HL-60 (cell line): ENCODE results near the gene KIF26A.

Experiments used
- DNase-seq, 2 experiments: peaks; one replicate each; pipeline ENCODE4 v3.0.0-alpha.2; 2010 to 2020; ENCODE audit warnings: low read depth in 1 of 2, low spot score in 1 of 2
- H3K27ac ChIP-seq: fragments of 250-450 bp; sonication (Bioruptor Pico); replicated peaks from 2 replicates; pipeline ENCODE4 v1.5.1; 2020; ENCODE audit warnings: mild to moderate bottlenecking, moderate library complexity
- H3K27me3 ChIP-seq: fragments of 250-450 bp; sonication (Bioruptor Pico); 2 replicates; pipeline ENCODE4 v1.5.1; 2021; ENCODE audit warnings: mild to moderate bottlenecking, moderate library complexity; ENCODE audit not compliant: insufficient read depth, poor library complexity, severe bottlenecking
- H3K4me3 ChIP-seq: replicated peaks from 2 replicates; pipeline ENCODE4 v1.5.1; 2011; ENCODE audit warnings: mild to moderate bottlenecking, control low read depth, low read length; ENCODE audit not compliant: insufficient read depth
- GABPA ChIP-seq: IDR thresholded peaks from 2 replicates; pipeline ENCODE4 v1.6.1; 2012; ENCODE audit warnings: low read depth
- POLR2AphosphoS5 ChIP-seq: IDR thresholded peaks from 2 replicates; pipeline ENCODE4 v1.6.1; 2012; ENCODE audit warnings: low read depth
- SPI1 ChIP-seq: IDR thresholded peaks from 2 replicates; pipeline ENCODE4 v1.6.1; 2012; ENCODE audit warnings: low read depth, mild to moderate bottlenecking, borderline replicate concordance
- TF ChIP-seq, protein P1 (sequence below): IDR thresholded peaks from 2 replicates; pipeline ENCODE4 v1.6.1; 2012; ENCODE audit warnings: low read depth; ENCODE audit not compliant: insufficient replicate concordance
- TF ChIP-seq, protein P2 (sequence below): IDR thresholded peaks from one replicate; pipeline ENCODE4 v1.5.1; 2011; ENCODE audit warnings: low read length, control low read depth, inconsistent platforms; ENCODE audit not compliant: insufficient read depth

Gene KIF26A

DNA sequence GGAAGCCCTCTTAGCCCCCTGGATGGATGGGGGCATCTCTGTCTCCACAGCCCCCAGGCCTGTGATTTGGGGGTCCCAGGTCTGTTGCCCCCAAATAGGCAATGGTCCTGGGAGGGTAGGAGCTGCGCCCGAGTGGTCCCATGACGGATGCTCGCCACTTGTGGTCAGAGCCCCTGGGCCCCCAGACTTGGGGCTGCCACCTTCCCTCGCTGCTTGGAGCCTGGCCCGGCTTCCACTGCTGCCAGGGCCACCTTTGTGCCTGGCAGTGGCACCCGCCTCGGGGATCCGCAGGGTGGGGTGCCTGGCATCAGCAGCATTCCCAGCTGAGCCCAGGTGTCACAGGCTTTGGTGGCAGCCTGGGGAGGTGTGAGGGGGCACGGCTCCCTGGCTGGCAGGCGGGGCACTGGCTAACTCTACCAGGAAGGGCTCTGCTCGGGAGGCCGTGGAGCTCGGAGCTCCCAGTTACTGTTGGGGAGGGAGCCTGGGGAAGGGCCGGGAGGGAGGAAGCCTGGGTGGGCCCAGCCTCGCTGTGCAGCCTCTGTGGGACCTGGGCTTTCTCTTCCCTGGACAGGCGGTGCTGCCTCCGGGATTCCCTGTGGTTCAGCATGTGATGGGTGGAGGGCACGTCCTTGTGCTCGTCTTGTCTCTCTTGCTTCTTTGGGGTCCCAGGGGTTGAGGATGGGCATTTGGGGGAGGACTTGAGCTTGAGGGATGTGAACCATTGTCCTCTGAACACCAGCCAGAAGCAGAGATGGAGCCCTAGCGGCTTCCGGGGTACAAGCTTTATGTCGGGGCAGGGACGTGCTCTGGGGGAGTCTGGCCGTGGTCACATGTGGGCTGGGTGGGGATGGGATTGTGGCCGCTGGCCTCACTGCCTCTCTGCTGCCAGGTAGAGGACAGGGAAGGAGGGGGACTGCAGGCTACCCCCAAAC lies 5.4 kb downstream of the KIF26A start:
- no peak for DNase-seq
- no peak for TF ChIP-seq SPI1
- TF ChIP-seq GABPA = no peak
- TF ChIP-seq, protein P1, sequence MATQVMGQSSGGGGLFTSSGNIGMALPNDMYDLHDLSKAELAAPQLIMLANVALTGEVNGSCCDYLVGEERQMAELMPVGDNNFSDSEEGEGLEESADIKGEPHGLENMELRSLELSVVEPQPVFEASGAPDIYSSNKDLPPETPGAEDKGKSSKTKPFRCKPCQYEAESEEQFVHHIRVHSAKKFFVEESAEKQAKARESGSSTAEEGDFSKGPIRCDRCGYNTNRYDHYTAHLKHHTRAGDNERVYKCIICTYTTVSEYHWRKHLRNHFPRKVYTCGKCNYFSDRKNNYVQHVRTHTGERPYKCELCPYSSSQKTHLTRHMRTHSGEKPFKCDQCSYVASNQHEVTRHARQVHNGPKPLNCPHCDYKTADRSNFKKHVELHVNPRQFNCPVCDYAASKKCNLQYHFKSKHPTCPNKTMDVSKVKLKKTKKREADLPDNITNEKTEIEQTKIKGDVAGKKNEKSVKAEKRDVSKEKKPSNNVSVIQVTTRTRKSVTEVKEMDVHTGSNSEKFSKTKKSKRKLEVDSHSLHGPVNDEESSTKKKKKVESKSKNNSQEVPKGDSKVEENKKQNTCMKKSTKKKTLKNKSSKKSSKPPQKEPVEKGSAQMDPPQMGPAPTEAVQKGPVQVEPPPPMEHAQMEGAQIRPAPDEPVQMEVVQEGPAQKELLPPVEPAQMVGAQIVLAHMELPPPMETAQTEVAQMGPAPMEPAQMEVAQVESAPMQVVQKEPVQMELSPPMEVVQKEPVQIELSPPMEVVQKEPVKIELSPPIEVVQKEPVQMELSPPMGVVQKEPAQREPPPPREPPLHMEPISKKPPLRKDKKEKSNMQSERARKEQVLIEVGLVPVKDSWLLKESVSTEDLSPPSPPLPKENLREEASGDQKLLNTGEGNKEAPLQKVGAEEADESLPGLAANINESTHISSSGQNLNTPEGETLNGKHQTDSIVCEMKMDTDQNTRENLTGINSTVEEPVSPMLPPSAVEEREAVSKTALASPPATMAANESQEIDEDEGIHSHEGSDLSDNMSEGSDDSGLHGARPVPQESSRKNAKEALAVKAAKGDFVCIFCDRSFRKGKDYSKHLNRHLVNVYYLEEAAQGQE = no peak
- TF ChIP-seq, protein P2, sequence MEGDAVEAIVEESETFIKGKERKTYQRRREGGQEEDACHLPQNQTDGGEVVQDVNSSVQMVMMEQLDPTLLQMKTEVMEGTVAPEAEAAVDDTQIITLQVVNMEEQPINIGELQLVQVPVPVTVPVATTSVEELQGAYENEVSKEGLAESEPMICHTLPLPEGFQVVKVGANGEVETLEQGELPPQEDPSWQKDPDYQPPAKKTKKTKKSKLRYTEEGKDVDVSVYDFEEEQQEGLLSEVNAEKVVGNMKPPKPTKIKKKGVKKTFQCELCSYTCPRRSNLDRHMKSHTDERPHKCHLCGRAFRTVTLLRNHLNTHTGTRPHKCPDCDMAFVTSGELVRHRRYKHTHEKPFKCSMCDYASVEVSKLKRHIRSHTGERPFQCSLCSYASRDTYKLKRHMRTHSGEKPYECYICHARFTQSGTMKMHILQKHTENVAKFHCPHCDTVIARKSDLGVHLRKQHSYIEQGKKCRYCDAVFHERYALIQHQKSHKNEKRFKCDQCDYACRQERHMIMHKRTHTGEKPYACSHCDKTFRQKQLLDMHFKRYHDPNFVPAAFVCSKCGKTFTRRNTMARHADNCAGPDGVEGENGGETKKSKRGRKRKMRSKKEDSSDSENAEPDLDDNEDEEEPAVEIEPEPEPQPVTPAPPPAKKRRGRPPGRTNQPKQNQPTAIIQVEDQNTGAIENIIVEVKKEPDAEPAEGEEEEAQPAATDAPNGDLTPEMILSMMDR = no peak
- TF ChIP-seq POLR2AphosphoS5 = no peak
- Histone ChIP-seq H3K27ac (no peak overlapping the region), H3K27me3 (peaks cover 13% of the 10 kb centered on the region), H3K4me3 (no peak overlapping the region)

DNA sequence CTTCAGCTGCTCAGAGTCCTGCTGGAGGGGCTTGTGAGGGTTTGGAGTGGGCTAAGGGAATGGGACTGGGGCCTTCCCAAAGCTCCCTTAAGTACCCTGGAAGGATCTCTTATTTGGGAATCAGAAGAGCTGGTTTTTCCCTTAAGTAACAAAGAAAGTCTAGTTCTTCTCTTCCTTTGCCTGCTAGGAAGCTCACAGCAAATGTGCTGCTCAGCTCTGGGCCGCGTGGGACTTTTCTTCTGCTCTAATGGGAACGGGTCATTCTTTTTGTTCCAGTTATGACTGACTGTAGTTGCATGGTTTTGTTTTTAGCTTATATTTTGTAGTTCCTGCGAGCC lies 6.0 kb downstream of the KIF26A start:
- no peak overlapping the region for H3K4me3 ChIP-seq
- TF ChIP-seq POLR2AphosphoS5 (no peak), SPI1 (no peak), GABPA (no peak)
- TF ChIP-seq, protein P2 = no peak
- TF ChIP-seq, protein P1 = no peak
- no peak overlapping the region for H3K27ac ChIP-seq

DNA sequence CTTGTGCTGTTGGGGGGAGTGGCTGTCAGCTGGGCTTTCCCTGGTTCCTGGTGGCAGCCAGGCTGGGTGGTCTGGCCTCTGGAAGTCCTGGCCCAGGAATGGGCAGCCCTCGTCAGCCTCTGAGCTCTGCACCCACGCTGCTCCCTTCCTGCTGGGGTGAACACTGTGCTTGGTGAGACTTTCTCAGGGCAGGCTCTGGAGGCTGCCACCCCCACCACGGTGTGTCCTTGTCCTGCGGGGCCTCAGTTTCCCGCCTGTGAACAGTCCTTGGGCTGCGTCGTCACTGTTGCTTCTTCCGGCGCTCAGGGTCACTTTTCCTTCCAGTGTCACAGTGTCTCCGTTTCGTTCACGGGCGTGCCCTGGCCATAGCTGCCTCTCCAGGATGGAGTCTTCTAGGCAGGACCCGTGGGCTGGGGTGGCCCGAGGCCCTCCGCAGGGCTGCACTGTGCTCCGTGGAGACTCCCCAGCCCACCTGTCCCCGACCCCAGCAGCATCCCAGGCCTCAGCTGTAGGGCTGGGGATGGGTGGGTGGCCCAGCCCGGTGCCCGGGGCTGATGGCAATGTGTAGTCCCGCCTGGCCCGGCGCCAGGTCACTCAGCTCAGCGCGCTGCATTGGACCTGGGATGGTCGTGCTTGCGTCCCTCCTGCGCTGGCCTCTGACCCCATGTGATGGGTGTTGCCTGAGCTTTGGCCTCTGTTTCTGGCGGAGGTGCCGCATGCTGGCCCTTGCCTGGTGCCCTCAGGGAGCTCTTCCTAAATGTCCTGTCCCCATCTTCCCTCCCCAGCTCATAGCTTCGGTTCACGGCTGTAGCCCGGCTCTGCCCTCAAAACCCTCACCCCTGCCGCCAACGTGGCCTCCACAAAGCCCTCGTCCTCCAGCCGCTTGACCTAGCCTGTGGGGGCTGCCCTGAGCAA lies 6.8 kb downstream of the KIF26A start:
- H3K27me3 ChIP-seq = peaks cover 1% of the 10 kb centered on the region
- DNase-seq = no peak
- H3K27ac ChIP-seq = no peak overlapping the region
- H3K4me3 ChIP-seq = no peak overlapping the region
- TF ChIP-seq SPI1 (no peak), POLR2AphosphoS5 (no peak), GABPA (no peak)
- TF ChIP-seq, protein P1 = no peak
- TF ChIP-seq, protein P2 = no peak

More for the DNA sequence above, 6.0 kb downstream of the KIF26A start:
- peaks cover 9% of the 10 kb centered on the region for H3K27me3 ChIP-seq
- DNase-seq = no peak
